Loucy (cell line): ENCODE results near the gene LAPTM4A.

ENCODE experiments used
- CTCF ChIP-seq: fragments of 200-600 bp; sonication (generic); conservative IDR thresholded peaks from 2 replicates; pipeline ENCODE4 v1.5.1; 2014; ENCODE audit warnings: mild to moderate bottlenecking, antibody characterized with exemption, low read length
- EZH2phosphoT487 ChIP-seq: fragments of 200-600 bp; IDR thresholded peaks from 2 replicates; pipeline ENCODE4 v1.6.1; 2018; ENCODE audit warnings: antibody characterized with exemption, mild to moderate bottlenecking, moderate library complexity, borderline replicate concordance

DNA sequence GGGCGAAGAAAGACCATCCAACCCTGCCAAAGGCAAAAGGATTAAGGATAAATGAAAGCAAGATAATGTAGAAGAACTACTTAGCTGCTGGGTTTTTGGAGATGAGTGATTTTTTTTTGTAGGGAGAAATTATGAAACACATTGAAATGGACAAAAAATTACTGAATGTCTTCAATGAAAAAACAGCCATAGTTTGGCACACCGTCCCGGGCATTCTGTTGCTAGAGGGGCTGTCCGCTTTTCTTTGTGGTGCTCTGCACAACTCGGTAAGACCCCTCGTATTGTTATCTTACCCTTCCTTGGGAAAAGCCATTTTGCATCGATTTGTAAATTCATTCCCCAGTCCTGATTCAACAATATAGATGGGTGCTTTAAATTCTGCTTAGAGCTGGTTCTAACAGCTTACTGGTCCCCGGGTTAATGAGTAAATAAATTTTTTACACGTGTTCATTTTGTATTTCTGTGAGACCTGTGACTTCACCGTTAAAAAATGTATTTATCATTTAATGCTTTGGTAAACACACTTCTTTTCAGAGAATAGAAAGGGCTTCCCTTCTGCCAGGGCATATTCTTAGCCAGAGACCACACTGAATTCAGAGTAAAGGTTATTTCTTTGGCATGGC, 912 bp upstream of the LAPTM4A start:
- TF ChIP-seq CTCF = no peak
- TF ChIP-seq EZH2phosphoT487 = no peak
